Right lung (tissue), 5 donors: ENCODE measurements around the gene CRMP1. TPM values are rescaled to one million over a fixed set of nuclear protein-coding genes. Genes with fewer than 3 reads are reported as not detected.

Experiments
- DNase-seq, 2 donors: peaks; one replicate each; pipeline ENCODE4 v3.0.0-alpha.2; 2013
- polyA plus RNA-seq, 5 donors: library from polyadenylated mRNA; unstranded; fragments of 120-200 nt; gene quantifications; one replicate each; pipeline versions ENCODE4 v1.2.1 to v1.2.3, GENCODE V29; 2013; ENCODE audit warnings: inconsistent platforms in 1 of 5, low replicate concordance in 1 of 5; ENCODE audit not compliant: insufficient read length in 5 of 5, insufficient read depth in 1 of 5

CRMP1 gene
- polyA plus RNA-seq, 5 donors = 59.0 to 66.5 (median 61.3) TPM

DNA sequence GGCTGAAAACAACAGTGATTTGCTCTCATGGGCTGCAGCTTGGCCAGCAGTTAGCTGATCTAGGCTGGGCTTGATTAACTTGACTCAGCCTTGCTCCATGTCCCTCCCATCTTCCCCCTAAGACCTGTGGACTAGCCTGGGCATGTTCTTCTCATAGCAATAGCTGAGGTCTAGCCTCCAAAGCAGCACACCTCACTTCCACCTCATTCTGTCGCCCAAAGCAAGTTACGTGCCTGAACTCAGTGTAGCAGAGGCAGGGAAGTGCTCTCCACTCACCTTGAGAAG is 119.7 kb downstream of the CRMP1 start:
- no peak for DNase-seq

DNA sequence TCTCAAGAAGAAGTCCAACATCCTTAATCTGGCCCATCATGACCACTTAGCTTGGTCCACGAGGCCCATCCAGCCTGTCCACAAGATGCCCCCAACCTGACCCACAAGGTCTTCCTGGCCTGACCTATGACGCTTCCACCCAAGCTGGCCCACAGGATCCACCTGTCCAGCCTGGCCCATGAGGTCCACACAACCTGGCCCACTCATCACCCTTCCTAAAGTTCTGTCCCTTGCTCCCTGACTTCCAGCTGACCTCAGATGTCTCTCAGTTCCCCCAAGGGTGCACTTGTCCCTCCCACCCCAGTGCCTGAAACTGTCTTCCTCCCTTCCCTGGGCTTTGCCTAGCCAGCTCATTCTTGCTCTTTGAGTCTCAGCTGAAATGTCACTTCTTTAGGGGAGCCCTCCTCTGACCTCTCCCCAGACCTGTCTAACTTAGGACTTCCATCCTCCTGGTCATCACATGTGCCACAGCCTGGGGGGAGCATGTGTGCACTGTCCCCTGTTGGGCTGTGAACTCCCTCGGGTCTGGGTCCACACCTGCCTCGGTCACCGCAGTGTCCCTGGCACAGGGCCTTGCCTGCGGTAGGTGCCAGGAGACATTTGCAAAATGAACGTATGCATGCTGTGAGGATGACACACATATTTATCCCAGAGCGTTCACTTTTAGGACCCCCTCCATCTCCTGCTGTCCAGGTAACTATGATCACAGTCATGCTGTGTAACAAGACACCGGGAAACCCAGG is 120.2 kb downstream of the CRMP1 start:
- no peak for DNase-seq

Other genes starting within 250 kb of the CRMP1 start
- 10 to 100 TPM in 1 of 5 donors, 1 to 10 TPM in 4; 8.5 to 10.2 (median 9.2) TPM for gene EVC2, start 184.5 kb downstream of the CRMP1 start, polyA plus RNA-seq
- 10 to 100 TPM; 21.6 to 32.5 (median 29.7) TPM for gene EVC, start 181.9 kb downstream of the CRMP1 start, polyA plus RNA-seq
- gene C4orf50, start 125.3 kb upstream of the CRMP1 start, polyA plus RNA-seq = under 1 TPM in 4 of 5 donors, not detected in 1; 0.01 to 0.03 (median 0.01) TPM